B cell (primary cell): ENCODE results near the gene TNFRSF12A.

Experiments
- CTCF ChIP-seq: fragments of 200-600 bp; IDR thresholded peaks from one replicate; pipeline ENCODE4 v1.8.0; 2022; ENCODE audit warnings: antibody characterized with exemption, mild to moderate bottlenecking
- EZH2 ChIP-seq: IDR thresholded peaks from 2 replicates; pipeline ENCODE4 v1.6.1; 2012; ENCODE audit warnings: borderline replicate concordance, low read depth, mild to moderate bottlenecking, moderate library complexity, low read length; ENCODE audit not compliant: insufficient read depth, poor library complexity, severe bottlenecking

- no peak for TF ChIP-seq CTCF
- TF ChIP-seq EZH2, result no peak
Measured at GRCh38 chr16:3004781-3005284, 15.3 kb upstream of the TNFRSF12A start.
